GM23338 (cell line): ENCODE data around the gene NSMCE1. TPM values are rescaled to one million over a fixed set of nuclear protein-coding genes. Genes with fewer than 3 reads are reported as not detected.

Source experiments
- ATAC-seq: fragments of 200-7000 bp; cut with Tn5 transposase; 3 replicates; pipeline ENCODE4 v1.9.1; 2020
- DNase-seq: peaks from one replicate; pipeline ENCODE4 v3.0.0-alpha.2; 2015; ENCODE audit warnings: low spot score
- H2AFZ ChIP-seq: fragments of 200-600 bp; sonication (generic); 2 replicates; pipeline ENCODE4 v1.8.0; 2016; ENCODE audit warnings: antibody characterized with exemption, mild to moderate bottlenecking, moderate library complexity
- H3F3A ChIP-seq: fragments of 200-600 bp; sonication (generic); replicated peaks from 2 replicates; pipeline ENCODE4 v1.8.0; 2017; ENCODE audit warnings: antibody characterized with exemption, mixed run types, low read depth
- H3K27ac ChIP-seq: fragments of 200-600 bp; sonication (generic); 2 replicates; pipeline ENCODE4 v1.6.1; 2016; ENCODE audit warnings: low read depth
- H3K27me3 ChIP-seq: fragments of 200-600 bp; sonication (generic); 2 replicates; pipeline ENCODE4 v1.8.0; 2016; ENCODE audit warnings: mild to moderate bottlenecking, mixed run types, moderate library complexity; ENCODE audit not compliant: insufficient read depth
- H3K36me3 ChIP-seq: fragments of 200-600 bp; sonication (generic); 2 replicates; pipeline ENCODE4 v1.8.0; 2016; ENCODE audit warnings: mild to moderate bottlenecking; ENCODE audit not compliant: insufficient read depth
- H3K4me1 ChIP-seq: fragments of 200-600 bp; sonication (generic); 2 replicates; pipeline ENCODE4 v1.8.0; 2016; ENCODE audit warnings: mild to moderate bottlenecking, moderate library complexity; ENCODE audit not compliant: insufficient read depth
- H3K4me2 ChIP-seq: fragments of 200-600 bp; sonication (generic); 2 replicates; pipeline ENCODE4 v1.7.1; 2017; ENCODE audit warnings: mixed run types
- H3K4me3 ChIP-seq: fragments of 200-600 bp; sonication (generic); 2 replicates; pipeline ENCODE4 v1.6.1; 2016; ENCODE audit warnings: mixed run types
- H3K79me2 ChIP-seq: fragments of 200-600 bp; sonication (generic); replicated peaks from 2 replicates; pipeline ENCODE4 v1.8.0; 2017; ENCODE audit warnings: mild to moderate bottlenecking; ENCODE audit not compliant: insufficient read depth
- H3K9me2 ChIP-seq: fragments of 200-600 bp; sonication (generic); 2 replicates; pipeline ENCODE4 v1.8.0; 2017; ENCODE audit not compliant: insufficient read depth
- H4K20me1 ChIP-seq: fragments of 200-600 bp; sonication (generic); replicated peaks from 2 replicates; pipeline ENCODE4 v1.8.0; 2017; ENCODE audit warnings: mild to moderate bottlenecking; ENCODE audit not compliant: insufficient read depth
- H3K27ac Mint-ChIP-seq: 2 replicates; pipeline ENCODE4 v1.8.0; 2020; ENCODE audit warnings: inconsistent platforms, mild to moderate bottlenecking, moderate library complexity, mixed read lengths
- H3K27me3 Mint-ChIP-seq: 3 replicates; pipeline ENCODE4 v1.8.0; 2022; ENCODE audit warnings: low read depth, mild to moderate bottlenecking, moderate library complexity, mixed read lengths, inconsistent platforms; ENCODE audit not compliant: insufficient read depth, poor library complexity
- H3K36me3 Mint-ChIP-seq: 3 replicates; pipeline ENCODE4 v1.8.0; 2021; ENCODE audit warnings: low read depth, mild to moderate bottlenecking, inconsistent platforms, moderate library complexity, mixed read lengths
- H3K4me1 Mint-ChIP-seq: 3 replicates; pipeline ENCODE4 v1.8.0; 2020; ENCODE audit warnings: mild to moderate bottlenecking, inconsistent platforms, mixed read lengths
- H3K4me3 Mint-ChIP-seq: 3 replicates; pipeline ENCODE4 v1.8.0; 2021; ENCODE audit warnings: moderate library complexity, mild to moderate bottlenecking, inconsistent platforms, mixed read lengths
- H3K9me3 Mint-ChIP-seq: 3 replicates; pipeline ENCODE4 v1.8.0; 2020; ENCODE audit warnings: moderate library complexity, mild to moderate bottlenecking, inconsistent platforms, mixed read lengths
- CREB1 ChIP-seq: fragments of 250-450 bp; sonication (Bioruptor Pico); IDR thresholded peaks from 2 replicates; pipeline ENCODE4 v1.5.0; 2020; ENCODE audit warnings: low read depth, mild to moderate bottlenecking, moderate library complexity
- CTCF ChIP-seq, 2 experiments: fragments of 200-600 bp in 1 of 2; sonication (generic) in 1 of 2; conservative IDR thresholded peaks; 2 replicates each; pipeline versions ENCODE4 v1.5.1 to v1.6.1; 2016 to 2017; ENCODE audit warnings: antibody characterized with exemption in 2 of 2, low read depth in 2 of 2, mild to moderate bottlenecking in 2 of 2, moderate library complexity in 1 of 2
- EZH2 ChIP-seq: fragments of 200-600 bp; sonication (generic); IDR thresholded peaks from one replicate; pipeline ENCODE4 v1.8.0; 2017; ENCODE audit warnings: antibody characterized with exemption, mild to moderate bottlenecking, low read depth; ENCODE audit not compliant: unreplicated experiment
- EZH2phosphoT487 ChIP-seq: fragments of 200-600 bp; sonication (generic); IDR thresholded peaks from one replicate; pipeline ENCODE4 v1.8.1; 2018; ENCODE audit warnings: antibody characterized with exemption; ENCODE audit not compliant: unreplicated experiment
- JUNB ChIP-seq: IDR thresholded peaks from one replicate; pipeline ENCODE4 v1.6.1; 2016; ENCODE audit warnings: antibody characterized with exemption; ENCODE audit not compliant: unreplicated experiment
- NANOG ChIP-seq: IDR thresholded peaks from 2 replicates; pipeline ENCODE4 v1.6.1; 2016; ENCODE audit warnings: antibody characterized with exemption, borderline replicate concordance
- POLR2AphosphoS5 ChIP-seq: IDR thresholded peaks from 2 replicates; pipeline ENCODE4 v1.6.1; 2016; ENCODE audit warnings: antibody characterized with exemption, low read depth
- STAT1 ChIP-seq: IDR thresholded peaks from one replicate; pipeline ENCODE4 v1.6.1; 2016; ENCODE audit warnings: antibody characterized with exemption; ENCODE audit not compliant: unreplicated experiment
- ZNF114 ChIP-seq: fragments of 250-450 bp; sonication (Bioruptor Pico); IDR thresholded peaks from 2 replicates; pipeline ENCODE4 v1.5.0; 2020; ENCODE audit warnings: mild to moderate bottlenecking, moderate library complexity
- ZNF331 ChIP-seq: fragments of 250-450 bp; sonication (Bioruptor Pico); IDR thresholded peaks from 2 replicates; pipeline ENCODE4 v1.5.0; 2020; ENCODE audit warnings: low read depth, mild to moderate bottlenecking, moderate library complexity
- polyA plus RNA-seq: library from polyadenylated mRNA; unstranded; fragments of >200 nt; fragmentation: Nextera tagmentation; extraction: Ambion mirVana; gene quantifications from 2 replicates; pipeline ENCODE4 v1.2.1, GENCODE V29; 2016
- total RNA-seq: library from RNA; depleted of rRNA; stranded (reverse); fragments of >200 nt; shearing (Covaris generic); gene quantifications from 2 replicates; pipeline ENCODE4 v1.2.3, GENCODE V29; 2014
- TF ChIP-seq, protein P1 (sequence below): IDR thresholded peaks from one replicate; pipeline ENCODE4 v1.6.1; 2018; ENCODE audit warnings: antibody characterized with exemption; ENCODE audit not compliant: unreplicated experiment
- TF ChIP-seq, protein P2 (sequence below): fragments of 250-450 bp; sonication (Bioruptor Pico); IDR thresholded peaks from 2 replicates; pipeline ENCODE4 v1.5.0; 2020; ENCODE audit warnings: mild to moderate bottlenecking, moderate library complexity
- TF ChIP-seq, protein P3 (sequence below): IDR thresholded peaks from 2 replicates; pipeline ENCODE4 v1.6.1; 2016; ENCODE audit warnings: antibody characterized with exemption

NSMCE1 gene
- total and polyA plus RNA-seq, 2 experiments from 2014 or later = 30.6 to 50.8 TPM

GRCh38 chr16:27308792-27309191 is 40.2 kb upstream of the NSMCE1 start:
- Histone ChIP-seq H3K9me2 (no peaks in the 10 kb centered on the region), H3K27ac (no peak overlapping the region), H3F3A (0 out of 2 replicates have a peak, but pooled peaks cover 2% of the 10 kb centered on the region), H3K27me3 (peaks cover 9% of the 10 kb centered on the region), H3K4me3 (no peak overlapping the region), H3K4me1 (no peaks in the 10 kb centered on the region; the same call in 1 of the 2 replicates), H2AFZ (no peak overlapping the region), H3K79me2 (no peaks in the 10 kb centered on the region), H4K20me1 (no peaks in the 10 kb centered on the region), H3K36me3 (no peaks in the 10 kb centered on the region), H3K4me2 (no peak overlapping the region)
- ATAC-seq (no peak), DNase-seq (no peak)
- Mint-ChIP-seq H3K27ac (no peak overlapping the region), H3K4me1 (peaks cover 3% of the 10 kb centered on the region; the same call in 1 of the 3 replicates), H3K9me3 (peaks cover 11% of the 10 kb centered on the region), H3K36me3 (peaks cover 5% of the 10 kb centered on the region), H3K27me3 (peaks cover 10% of the 10 kb centered on the region), H3K4me3 (no peak overlapping the region)
- TF ChIP-seq EZH2 (no peak), POLR2AphosphoS5 (no peak), CREB1 (CRISPR knock-in tag) (no peak), JUNB (no peak), ZNF114 (CRISPR knock-in tag) (no peak), ZNF331 (CRISPR knock-in tag) (no peak), STAT1 (no peak), NANOG (no peak), EZH2phosphoT487 (no peak), CTCF (conservative IDR thresholded peaks at IDR 0.05; ENCODE audit: low read depth in 2 of 2) (no peak)
- TF ChIP-seq, protein P1, sequence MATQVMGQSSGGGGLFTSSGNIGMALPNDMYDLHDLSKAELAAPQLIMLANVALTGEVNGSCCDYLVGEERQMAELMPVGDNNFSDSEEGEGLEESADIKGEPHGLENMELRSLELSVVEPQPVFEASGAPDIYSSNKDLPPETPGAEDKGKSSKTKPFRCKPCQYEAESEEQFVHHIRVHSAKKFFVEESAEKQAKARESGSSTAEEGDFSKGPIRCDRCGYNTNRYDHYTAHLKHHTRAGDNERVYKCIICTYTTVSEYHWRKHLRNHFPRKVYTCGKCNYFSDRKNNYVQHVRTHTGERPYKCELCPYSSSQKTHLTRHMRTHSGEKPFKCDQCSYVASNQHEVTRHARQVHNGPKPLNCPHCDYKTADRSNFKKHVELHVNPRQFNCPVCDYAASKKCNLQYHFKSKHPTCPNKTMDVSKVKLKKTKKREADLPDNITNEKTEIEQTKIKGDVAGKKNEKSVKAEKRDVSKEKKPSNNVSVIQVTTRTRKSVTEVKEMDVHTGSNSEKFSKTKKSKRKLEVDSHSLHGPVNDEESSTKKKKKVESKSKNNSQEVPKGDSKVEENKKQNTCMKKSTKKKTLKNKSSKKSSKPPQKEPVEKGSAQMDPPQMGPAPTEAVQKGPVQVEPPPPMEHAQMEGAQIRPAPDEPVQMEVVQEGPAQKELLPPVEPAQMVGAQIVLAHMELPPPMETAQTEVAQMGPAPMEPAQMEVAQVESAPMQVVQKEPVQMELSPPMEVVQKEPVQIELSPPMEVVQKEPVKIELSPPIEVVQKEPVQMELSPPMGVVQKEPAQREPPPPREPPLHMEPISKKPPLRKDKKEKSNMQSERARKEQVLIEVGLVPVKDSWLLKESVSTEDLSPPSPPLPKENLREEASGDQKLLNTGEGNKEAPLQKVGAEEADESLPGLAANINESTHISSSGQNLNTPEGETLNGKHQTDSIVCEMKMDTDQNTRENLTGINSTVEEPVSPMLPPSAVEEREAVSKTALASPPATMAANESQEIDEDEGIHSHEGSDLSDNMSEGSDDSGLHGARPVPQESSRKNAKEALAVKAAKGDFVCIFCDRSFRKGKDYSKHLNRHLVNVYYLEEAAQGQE = no peak
- TF ChIP-seq, protein P2, sequence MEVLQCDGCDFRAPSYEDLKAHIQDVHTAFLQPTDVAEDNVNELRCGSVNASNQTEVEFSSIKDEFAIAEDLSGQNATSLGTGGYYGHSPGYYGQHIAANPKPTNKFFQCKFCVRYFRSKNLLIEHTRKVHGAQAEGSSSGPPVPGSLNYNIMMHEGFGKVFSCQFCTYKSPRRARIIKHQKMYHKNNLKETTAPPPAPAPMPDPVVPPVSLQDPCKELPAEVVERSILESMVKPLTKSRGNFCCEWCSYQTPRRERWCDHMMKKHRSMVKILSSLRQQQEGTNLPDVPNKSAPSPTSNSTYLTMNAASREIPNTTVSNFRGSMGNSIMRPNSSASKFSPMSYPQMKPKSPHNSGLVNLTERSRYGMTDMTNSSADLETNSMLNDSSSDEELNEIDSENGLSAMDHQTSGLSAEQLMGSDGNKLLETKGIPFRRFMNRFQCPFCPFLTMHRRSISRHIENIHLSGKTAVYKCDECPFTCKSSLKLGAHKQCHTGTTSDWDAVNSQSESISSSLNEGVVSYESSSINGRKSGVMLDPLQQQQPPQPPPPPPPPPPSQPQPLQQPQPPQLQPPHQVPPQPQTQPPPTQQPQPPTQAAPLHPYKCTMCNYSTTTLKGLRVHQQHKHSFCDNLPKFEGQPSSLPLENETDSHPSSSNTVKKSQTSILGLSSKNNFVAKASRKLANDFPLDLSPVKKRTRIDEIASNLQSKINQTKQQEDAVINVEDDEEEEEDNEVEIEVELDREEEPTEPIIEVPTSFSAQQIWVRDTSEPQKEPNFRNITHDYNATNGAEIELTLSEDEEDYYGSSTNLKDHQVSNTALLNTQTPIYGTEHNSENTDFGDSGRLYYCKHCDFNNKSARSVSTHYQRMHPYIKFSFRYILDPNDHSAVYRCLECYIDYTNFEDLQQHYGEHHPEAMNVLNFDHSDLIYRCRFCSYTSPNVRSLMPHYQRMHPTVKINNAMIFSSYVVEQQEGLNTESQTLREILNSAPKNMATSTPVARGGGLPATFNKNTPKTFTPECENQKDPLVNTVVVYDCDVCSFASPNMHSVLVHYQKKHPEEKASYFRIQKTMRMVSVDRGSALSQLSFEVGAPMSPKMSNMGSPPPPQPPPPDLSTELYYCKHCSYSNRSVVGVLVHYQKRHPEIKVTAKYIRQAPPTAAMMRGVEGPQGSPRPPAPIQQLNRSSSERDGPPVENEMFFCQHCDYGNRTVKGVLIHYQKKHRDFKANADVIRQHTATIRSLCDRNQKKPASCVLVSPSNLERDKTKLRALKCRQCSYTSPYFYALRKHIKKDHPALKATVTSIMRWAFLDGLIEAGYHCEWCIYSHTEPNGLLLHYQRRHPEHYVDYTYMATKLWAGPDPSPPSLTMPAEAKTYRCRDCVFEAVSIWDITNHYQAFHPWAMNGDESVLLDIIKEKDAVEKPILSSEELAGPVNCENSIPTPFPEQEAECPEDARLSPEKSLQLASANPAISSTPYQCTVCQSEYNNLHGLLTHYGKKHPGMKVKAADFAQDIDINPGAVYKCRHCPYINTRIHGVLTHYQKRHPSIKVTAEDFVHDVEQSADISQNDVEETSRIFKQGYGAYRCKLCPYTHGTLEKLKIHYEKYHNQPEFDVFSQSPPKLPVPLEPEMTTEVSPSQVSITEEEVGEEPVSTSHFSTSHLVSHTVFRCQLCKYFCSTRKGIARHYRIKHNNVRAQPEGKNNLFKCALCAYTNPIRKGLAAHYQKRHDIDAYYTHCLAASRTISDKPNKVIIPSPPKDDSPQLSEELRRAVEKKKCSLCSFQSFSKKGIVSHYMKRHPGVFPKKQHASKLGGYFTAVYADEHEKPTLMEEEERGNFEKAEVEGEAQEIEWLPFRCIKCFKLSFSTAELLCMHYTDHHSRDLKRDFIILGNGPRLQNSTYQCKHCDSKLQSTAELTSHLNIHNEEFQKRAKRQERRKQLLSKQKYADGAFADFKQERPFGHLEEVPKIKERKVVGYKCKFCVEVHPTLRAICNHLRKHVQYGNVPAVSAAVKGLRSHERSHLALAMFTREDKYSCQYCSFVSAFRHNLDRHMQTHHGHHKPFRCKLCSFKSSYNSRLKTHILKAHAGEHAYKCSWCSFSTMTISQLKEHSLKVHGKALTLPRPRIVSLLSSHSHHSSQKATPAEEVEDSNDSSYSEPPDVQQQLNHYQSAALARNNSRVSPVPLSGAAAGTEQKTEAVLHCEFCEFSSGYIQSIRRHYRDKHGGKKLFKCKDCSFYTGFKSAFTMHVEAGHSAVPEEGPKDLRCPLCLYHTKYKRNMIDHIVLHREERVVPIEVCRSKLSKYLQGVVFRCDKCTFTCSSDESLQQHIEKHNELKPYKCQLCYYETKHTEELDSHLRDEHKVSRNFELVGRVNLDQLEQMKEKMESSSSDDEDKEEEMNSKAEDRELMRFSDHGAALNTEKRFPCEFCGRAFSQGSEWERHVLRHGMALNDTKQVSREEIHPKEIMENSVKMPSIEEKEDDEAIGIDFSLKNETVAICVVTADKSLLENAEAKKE (CRISPR knock-in tag) = no peak
- TF ChIP-seq, protein P3, sequence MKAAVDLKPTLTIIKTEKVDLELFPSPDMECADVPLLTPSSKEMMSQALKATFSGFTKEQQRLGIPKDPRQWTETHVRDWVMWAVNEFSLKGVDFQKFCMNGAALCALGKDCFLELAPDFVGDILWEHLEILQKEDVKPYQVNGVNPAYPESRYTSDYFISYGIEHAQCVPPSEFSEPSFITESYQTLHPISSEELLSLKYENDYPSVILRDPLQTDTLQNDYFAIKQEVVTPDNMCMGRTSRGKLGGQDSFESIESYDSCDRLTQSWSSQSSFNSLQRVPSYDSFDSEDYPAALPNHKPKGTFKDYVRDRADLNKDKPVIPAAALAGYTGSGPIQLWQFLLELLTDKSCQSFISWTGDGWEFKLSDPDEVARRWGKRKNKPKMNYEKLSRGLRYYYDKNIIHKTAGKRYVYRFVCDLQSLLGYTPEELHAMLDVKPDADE = no peak
